GM19238 (cell line): ENCODE measurements around the gene CRTAC1.
A peak's percentile ranks its signal among the peaks of the same experiment; 100 is the strongest.

Experiments used
- DNase-seq: peaks from one replicate; pipeline ENCODE4 v3.0.0; 2011; ENCODE audit warnings: low spot score; ENCODE audit not compliant: insufficient read length

CRTAC1 gene

GRCh38 chr10:97873569-97873968 lies 156.9 kb downstream of the CRTAC1 start:
- no peak for DNase-seq

DNA sequence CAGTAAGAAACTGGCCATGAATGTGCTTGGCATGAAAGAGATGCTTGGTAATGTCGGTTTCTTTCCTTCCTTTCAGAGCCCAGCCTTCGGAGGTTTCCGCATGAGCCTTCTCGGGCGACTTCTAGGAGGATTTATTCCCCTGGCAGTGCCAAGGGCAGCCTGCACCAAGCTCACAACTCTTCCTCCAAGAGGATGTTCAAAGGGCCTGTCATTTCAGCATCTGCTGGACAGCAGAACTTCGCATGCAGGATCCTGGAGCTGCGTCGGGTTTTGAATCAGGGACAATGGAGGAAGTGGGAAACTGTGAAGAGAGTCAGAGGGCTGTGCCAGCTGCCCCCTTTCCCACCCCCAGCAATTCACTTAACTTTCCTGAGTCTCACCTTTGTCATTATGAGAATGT lies 159.4 kb downstream of the CRTAC1 start:
- no peak for DNase-seq

- peak; percentile 72 for DNase-seq
These were observed 161.1 kb downstream of the CRTAC1 start for GRCh38 chr10:97869091-97870042.

GRCh38 chr10:97868134-97868685 lies 162.2 kb downstream of the CRTAC1 start:
- no peak for DNase-seq

GRCh38 chr10:97867220-97867800 lies 163.1 kb downstream of the CRTAC1 start:
- no peak for DNase-seq

GRCh38 chr10:97866524-97867219 lies 163.7 kb downstream of the CRTAC1 start:
- no peak for DNase-seq

- no peak for DNase-seq
These were observed 164.9 kb downstream of the CRTAC1 start for GRCh38 chr10:97865488-97865887.

DNA sequence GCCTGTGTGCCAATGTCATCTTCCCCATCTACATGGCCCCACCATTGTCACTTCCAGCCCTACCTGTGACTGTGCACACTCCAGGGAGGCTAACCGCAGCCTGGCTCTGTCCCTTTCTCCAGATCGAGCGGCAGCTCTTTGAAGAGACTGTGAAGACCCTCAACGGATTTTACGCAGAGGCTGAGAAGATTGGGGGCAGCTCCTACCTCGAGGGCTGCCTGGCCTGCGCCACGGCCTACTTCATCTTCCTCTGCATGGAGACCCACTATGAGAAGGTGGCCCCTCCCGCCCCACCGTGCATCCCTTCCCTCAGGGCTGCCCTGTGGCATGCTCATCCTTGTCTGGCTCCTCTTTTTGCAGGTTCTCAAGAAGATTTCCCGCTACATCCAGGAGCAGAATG lies 166.6 kb downstream of the CRTAC1 start:
- no peak for DNase-seq

DNA sequence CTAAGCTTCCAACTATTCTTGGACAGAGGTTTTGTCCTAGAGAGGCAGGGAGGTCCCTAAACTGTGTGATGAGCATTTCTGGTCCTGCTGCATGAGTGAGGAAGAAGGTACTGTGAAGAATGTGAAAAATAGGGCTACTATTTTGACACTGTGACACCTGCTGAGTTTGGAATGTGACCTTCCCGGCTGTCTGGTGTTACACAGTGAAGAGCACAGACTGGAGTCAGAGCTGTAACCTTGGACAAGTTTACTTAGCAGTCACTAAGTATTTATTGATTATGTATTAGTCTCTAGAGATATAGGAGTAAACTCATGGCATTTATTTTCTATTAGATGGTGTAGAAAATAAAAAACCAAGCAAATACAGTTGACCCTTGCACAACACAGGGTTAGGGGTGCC lies 168.5 kb downstream of the CRTAC1 start:
- DNase-seq, result no peak

DNA sequence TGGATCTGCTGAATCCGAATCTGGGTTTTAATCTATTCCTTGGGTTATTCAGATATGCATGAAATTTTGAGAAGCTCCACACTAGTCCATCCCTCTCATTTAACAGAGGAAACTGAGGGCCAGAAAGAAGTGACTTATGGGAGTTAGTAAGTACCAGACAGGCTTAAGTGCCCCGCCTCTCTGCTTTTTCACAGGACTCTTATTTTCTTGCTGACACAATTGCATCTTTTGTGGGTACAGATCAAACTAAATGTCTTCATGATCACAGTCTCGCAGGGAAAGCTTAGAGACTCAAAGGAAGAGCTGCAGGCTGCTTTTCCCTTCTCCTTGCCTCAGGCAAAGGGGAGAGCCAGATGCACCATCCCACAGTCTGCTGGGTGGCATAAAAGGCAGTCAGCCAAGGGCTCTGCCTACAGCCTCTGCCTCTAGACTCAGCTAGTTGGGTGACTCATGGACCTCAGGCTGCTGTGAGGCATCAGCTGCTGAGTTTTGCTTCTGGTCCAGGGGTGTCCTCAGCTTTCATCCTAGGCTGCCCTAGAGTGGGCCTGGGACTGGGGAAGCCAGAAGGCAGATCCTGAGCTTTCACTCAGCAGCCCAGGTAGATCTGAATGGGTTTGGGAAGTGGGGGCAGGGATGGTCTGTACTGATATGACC lies 169.2 kb downstream of the CRTAC1 start:
- no peak for DNase-seq

GRCh38 chr10:97858001-97858439 lies 172.4 kb downstream of the CRTAC1 start:
- DNase-seq, result no peak

GRCh38 chr10:97854743-97855142 lies 175.7 kb downstream of the CRTAC1 start:
- no peak for DNase-seq

GRCh38 chr10:97852840-97853405 lies 177.5 kb downstream of the CRTAC1 start:
- DNase-seq, result no peak

GRCh38 chr10:97852277-97852676 lies 178.1 kb downstream of the CRTAC1 start:
- no peak for DNase-seq

GRCh38 chr10:97851341-97852001 lies 178.9 kb downstream of the CRTAC1 start:
- no peak for DNase-seq

GRCh38 chr10:97850446-97850845 lies 180.0 kb downstream of the CRTAC1 start:
- no peak for DNase-seq

DNA sequence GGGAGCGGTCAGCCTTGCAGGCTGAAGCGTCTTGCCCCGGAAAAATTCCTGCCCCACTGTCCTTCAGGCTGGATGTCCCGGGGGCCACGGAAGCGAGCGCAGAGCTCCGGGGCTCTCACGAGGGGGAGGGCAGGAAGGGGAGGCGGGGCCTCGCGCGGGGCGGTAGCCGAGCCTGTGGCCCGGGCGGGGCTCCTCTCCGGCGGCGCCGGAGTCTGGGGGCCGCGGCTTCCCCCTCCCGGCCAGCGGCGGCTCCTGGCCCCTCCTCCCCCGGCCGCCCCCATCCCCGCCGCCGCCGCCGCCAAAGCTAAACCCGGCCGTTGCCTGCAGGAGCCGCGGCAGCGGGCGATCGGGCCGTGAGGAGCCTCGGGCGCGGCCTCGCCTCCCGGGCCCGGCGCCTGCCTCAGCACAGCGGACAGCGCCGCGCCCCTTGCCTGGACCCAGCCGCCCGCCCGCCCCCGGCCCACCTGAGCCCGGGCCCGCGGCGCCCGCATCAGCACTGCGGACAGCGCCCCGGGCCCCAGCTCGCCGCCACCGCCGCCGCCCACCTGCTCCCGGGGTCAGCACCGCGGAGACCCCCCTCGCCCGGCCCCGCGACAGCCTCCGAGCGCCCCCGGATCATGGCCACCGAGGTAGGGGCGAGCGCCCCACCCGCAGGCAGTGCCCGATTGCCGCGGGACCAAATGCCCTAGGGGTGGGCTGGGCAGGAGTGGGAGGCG lies 180.6 kb downstream of the CRTAC1 start, which contains the start of gene GOLGA7B:
Gene GOLGA7B, plus strand, starts transcription at position 157 of the 716 bp plus-strand sequence. Its CDS starts 461 bp downstream, at position 618.
- DNase-seq, result peak; percentile 45

- no peak for DNase-seq
These were observed 181.2 kb downstream of the CRTAC1 start for GRCh38 chr10:97849103-97849686.

GRCh38 chr10:97844678-97845077 lies 185.7 kb downstream of the CRTAC1 start:
- no peak for DNase-seq
